ENCODE measurements around the gene NPR2.

- TF ChIP-seq EZH2 (IDR thresholded peaks at IDR 0.05; ENCODE audit: borderline replicate concordance, low read depth, low read length, severe bottlenecking) (no peak), CTCF (IDR thresholded peaks at IDR 0.05; ENCODE audit: borderline replicate concordance, extremely low read depth, low read length, poor library complexity, severe bottlenecking) (no peak)
These were observed 37.3 kb downstream of the NPR2 start, which contains the start of gene FAM221B for GRCh38 chr9:35828716-35829083.

All from DND-41 (cell line).